COLO668 (cell line): Measurements from ENCODE around the gene ERCC6L2.

ENCODE experiments used
- DNase-seq: peaks from one replicate; lab custom pipeline; 2025; ENCODE audit not compliant: unreplicated experiment; lab: John Stamatoyannopoulos, UW

Gene ERCC6L2

DNA sequence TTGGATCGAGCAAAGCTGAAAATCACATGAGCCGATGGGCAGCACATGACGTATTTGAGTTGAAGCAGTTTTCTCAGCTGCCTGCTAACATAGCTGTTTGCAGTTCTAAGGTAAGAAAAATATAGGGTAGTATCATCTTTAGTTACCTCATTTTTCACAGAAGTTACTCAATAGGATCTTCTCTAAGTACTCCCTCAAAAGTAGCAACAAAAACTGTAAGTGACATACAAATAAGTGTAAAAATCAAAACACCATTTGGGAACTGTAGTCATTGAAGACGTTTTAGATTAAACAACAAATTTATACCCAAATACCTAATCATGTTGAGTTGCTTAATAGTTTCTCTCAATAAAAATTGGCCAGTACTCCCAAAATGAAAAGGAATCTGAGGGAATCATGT, 102.6 kb downstream of the ERCC6L2 start:
- no peak for DNase-seq

DNA sequence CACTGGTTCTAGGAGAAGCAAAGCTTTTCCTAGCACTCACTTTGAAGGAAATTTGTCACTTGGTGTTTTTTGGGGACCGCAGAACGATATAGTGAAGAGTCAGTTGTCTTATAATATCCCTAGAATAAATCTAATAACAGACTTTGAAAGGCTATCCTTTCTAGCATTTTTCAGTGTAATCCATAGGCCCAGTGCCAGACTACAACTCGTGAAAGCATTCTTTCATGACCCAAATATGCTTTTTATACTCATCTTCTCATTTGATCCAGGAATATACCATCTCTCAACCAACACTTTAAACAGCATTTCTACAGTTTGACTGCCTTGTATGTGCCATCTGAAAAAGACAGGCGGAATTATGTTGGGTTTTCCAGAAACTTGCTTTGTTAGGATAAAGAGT, 104.0 kb downstream of the ERCC6L2 start:
- DNase-seq, result no peak

DNA sequence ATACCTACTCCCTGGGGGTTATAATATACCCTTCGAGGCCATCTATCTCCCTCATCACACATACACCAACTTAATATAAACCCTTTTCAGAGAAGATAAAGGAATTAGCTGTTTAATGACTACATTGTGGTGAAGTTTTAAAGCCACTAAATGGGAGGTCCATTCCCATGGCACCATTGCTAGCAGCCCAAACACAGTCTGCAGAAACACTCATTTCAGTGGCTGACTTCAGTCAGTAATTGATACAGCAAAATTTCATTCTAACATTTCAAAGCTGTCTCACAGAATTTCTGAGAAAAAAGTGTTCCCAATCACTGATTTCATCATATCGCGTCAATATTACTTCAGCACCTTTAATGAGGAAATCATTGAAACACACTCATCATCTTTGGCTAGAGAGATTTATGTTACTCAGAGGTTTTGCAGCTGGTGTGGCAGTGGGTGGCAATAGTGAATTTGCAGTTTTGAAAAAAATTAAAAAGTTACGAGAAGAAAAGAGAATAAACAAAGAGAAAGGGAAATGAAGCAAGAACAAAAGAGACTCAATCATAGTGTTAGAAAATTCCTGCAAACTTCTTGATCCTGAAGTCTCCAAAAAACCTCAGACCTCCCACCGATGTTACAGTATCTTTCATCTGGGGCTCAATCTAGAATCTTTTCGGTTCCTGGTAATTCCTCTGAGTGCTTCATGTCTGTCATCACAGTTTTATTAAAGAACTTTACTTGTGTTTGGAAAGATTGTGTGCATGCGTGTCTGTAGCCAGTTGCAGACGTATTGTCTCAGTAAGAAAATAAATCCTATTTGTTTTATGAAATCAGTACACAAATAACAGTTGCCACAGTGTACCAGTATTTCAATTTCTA, 105.0 kb downstream of the ERCC6L2 start:
- no peak for DNase-seq

DNA sequence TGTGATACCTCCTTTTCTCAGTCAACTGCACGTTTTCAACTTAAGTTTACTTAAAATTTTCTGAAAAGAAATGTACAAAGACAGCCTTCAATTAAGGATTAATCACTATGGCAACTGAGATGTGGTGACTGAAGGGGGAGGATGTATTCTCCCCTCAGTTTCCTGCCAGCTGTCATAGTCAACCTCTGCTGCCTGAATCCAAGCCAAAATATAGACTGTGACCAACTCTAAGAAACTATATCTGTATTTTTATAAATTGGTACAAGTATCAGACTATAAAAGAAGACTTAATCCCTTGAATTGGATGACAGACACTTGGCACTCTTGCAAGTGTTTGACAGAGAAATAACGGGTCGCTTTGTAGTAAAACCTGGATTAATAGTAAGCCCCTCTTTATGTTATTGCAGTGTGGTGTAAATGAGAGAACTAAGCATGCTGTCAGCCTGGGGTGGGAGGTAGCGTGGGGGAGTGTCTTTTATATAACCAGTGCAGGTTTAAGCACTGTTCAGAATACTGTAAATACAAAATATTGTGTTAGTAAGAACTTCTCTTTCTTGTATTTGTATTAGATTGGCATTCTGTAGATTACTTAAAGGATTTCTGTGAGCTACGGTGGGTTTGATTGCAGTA, 106.4 kb downstream of the ERCC6L2 start:
- DNase-seq, result no peak

DNA sequence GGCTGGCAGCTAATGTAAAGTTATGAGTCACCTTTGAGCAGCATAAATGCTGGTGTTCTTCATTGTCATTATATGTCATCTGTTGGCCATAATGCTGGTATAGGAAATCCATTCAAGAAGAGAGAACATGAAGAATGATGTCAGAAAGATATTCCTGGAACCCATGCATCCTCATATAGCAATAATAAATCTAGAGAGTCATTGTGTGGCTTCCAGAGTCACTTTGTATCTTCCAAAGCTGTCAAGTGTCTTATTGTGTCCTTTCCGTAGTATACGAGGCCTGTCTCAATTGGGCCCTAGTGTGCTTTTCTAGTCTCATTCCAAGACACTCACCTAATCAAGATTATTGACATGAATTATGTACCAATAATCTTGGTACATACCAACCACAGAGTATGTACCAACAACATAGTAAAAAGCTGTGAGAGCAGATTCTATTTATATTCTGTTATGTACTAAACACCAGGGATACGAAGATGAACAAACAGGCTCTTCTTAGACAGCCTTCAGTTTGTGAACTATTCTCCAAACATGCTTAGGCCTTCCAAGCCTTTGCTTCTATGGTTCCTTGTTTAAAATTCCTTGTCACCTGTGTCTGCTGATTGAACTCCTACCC, 110.1 kb downstream of the ERCC6L2 start:
- DNase-seq, result no peak

DNA sequence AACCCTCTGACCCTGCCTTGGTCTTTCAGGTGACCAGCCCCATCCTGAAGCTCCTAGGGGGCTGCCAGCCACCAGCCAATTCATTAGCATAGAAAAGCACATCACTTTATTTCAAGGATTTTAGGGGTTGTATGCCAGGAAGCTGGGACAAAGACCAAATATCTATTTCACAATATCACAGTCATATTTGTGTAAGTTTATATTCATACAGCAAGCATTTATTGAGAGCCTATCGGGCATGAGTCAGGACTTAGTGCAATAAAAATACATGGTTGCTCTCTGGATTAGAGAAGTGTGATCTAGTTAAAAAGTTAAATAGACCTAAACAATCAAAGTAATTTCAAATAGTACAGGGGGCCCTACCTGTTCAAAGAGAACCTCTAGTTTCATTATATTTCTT, 113.8 kb downstream of the ERCC6L2 start:
- DNase-seq, result no peak

DNA sequence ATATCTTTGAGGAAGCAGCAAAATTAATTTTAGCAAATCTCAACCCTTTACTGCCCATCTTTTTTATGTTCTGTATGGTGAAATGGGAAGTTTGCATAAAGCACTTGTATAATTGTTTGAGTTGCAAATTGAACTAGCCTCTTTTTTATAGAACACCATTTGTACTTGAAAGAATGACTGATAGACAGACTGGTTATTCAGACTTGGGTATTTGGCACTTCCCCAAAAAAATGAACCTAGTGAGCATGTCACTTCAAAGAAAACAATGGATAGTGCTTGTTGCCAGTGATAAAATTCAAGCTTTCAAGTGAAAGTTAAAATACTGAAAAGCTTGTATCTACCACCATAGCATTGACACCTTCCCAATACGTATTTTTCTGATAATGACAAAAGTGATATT, 115.8 kb downstream of the ERCC6L2 start:
- DNase-seq, result no peak

DNA sequence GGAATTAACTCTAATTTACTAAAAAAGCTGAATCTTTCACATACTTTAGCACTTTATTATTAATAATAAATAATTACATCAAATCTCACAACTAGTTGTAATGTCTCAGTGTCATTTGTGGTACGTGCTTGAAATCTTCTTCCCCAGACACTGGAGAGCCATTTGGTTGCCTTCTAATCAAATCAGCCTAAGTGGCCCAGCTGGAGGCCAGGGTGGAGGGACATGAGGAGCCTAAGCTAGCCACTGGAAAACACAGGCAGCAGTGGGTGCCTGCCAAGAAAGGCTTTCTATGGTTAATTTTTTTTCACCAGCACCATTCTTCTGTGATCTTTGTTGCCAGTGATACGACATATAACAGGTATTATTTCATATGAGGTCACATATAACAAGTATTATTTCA, 117.0 kb downstream of the ERCC6L2 start:
- no peak for DNase-seq

DNA sequence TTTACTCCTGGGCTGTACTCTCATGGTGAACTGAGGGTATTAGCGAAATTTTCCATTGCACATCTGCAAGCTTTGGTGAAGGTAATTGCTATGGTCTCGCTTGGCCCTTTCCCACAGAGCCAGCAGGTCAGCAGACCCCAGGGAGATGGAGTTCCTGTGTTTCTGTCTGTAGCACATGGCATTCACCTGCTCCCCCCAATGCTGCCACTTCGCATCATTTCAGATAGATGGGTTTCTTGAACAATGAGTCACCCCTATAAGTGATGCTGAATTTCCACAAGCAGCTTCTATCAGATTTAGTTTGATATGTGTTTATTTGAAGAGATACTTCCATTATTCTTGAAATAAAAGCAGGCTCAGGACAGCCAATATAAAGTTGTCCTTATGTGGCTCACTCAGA, 117.8 kb downstream of the ERCC6L2 start:
- DNase-seq, result no peak

DNA sequence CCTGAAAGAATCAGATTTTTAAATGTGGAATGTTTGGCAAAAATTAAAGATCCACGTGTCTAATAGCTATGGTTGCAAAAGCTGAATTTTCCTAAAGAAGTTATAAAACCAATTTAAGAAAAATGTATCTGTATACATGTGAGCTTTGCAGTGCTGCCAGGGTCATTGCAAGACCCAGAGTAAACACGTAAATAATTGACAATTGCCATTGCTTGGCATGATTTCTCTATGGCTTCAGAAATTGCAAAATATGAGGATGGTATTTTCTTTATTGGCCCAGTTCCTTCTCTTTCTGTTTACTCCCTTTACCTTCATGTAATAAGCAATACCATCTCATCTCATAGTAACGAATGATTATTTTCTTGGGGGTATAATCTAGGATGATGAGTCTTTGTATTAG, 123.9 kb downstream of the ERCC6L2 start:
- DNase-seq, result no peak

DNA sequence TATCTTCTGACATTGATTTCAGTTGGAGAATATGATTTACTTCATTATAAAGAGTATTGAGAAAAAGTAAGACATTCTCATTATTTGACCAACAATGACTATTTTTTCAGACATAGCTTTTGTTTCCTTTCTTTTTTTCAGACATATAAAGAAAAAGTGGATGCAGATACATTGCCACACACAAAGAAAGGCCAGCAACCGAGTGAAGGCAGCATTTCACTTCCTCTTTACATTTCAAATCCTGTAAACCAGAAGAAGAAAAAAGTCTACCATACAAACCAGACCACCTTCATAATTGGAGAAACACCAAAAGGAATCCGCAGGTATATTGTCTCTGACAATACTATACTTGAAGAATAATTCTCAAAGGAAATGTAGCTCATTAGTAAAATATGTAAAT, 128.9 kb downstream of the ERCC6L2 start:
- no peak for DNase-seq

DNA sequence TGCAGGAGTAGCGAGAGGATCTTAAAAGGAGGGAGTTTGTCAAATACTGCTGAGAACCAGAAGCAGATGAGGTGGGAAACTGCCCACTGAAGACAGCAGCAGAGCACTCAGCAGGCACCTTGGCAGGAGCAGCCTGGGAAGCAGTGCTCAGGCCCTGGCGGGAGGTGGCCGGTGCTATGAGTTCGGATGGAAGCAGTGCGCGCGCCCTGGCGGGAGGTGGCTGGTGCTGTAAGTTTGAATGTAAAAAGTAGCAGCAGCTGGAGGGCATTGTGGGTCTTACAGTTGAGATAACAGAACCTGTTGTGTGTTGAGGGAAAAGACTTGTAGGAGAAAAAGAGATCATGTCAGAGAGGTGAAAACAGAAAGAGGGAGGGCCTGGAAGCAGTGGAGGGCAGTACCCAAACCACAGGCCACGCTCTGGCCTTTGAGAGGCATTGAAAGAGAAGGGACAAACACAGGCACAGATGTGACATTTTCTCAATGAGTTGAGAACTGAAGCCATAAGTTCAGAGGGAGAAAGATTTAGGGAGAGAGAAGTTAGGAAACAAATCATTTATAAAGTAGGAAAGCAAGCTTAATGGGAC, 130.9 kb downstream of the ERCC6L2 start:
- no peak for DNase-seq

DNA sequence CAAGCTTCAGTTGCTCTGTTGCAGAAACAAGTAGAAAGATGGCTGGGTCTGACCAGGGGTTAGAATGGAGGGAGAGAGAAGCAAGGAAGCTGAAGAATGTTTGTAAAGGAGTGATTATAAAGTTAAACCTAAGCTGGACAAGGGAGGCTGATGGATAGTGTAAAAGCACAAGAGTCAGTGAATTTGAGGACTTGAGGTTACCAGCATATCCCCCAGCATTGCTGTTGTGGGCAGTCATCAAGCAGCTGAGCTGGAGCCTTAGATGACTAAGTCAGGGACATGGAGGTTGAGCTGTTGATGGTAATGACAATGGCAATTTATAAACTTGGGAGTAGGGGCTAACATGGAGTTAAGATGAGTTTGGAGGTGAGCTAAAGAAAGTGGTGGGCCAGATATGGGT, 131.5 kb downstream of the ERCC6L2 start:
- DNase-seq, result no peak

DNA sequence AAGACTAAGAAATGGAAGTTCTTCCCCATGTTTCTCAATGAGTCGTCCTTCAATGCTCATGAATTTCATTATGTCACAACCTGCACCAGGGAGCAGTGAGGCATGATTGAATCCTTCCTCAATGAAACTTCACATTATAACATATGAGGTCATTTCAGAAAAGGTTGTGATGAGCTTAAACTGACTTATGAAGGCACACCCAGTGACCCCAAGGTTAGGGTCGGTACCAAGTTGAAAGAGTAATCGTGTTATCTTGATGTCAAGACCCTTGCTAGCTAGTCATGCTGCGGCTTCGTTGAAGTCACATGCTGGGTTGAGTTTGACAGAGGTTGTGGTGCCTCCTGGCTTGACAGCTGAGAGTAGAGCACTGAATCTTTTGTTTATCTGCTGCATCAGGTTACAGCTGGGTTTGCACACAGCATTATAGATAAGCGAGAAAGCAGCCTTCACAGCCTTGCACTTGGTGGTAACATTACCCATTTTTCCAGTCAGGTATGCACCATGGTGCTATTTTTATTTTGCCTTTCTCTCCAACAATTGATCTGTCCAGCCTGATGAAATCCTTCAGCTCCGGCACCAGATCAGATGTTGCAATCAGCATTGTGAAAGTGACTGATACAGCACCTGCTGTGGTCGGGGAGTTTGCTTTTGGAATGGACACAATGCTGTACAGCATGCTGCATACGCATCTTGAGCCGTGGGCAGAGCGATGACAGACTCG, 133.2 kb downstream of the ERCC6L2 start:
- peak; percentile 64 for DNase-seq

DNA sequence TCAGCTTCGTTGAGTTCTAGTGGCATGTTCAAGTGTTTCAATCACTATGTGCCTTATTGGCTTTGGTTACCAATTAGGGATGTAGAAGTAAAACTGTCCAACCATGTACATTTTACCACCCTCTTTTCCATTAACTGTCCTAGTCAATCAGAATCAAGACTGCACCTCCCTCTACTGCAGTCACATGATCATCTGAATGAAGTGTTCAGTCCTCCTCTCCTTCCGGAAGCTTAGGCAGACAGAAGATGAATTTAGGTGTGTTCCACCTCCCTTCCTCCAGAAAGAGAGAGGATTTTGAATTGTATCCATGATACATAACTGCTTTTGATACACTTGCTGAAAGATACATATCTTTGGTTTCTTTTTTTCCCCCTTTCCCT, 133.7 kb downstream of the ERCC6L2 start:
- no peak for DNase-seq

DNA sequence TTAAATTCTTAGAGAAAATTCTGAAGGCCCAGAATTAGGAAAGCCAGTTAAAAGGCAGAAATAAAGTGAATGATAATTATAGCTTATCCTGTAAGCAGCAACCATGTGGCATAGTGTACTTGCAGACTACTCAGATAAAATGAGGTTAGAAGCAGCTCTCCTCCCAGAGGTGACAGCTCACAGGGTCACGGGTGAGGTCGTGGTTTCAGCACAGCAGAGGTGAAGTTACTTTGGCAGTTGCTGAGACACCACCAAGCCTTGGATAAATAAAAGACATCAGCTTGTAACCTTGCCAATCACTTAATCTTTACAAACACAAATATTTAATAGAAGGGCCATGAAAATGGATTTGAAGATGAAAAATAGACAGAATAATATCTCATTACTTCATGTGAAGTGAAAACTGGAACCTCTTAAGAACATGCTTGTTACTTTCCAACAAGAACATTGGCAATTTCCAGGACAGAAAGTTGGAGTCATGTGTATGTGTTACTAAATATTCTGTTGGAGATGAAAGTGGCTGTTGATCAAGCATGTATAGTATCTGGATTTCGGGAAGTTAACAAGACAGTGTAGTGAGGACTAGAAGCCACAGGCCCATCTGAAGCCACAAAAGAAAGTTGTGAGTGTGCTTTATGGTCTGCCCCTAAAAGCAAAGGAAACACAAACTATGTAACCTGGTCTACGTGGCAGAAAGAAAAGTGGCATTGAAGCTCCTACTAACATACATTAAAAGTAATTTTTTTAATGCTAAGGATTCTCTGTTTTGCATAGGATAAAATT, 134.4 kb downstream of the ERCC6L2 start:
- no peak for DNase-seq

DNA sequence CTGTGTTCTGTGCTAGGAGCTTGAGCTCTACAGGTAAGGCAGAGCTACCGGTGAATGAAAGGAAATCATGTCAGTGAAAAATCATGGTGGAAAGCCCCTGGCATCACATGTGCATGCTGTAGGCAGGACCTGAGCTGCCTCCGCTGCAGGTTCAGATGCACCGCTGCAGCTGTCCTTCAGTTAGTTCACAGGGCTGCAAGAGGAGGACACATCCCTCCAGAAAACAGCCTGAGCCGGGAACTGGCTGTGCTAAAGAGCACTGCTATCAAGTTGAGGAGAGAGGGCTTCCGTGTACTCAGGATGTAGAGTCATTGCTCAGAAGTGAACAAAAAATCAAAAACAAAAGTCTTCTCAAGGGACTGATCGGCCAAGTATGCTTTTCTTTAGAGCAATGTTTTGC, 138.6 kb downstream of the ERCC6L2 start:
- no peak for DNase-seq

DNA sequence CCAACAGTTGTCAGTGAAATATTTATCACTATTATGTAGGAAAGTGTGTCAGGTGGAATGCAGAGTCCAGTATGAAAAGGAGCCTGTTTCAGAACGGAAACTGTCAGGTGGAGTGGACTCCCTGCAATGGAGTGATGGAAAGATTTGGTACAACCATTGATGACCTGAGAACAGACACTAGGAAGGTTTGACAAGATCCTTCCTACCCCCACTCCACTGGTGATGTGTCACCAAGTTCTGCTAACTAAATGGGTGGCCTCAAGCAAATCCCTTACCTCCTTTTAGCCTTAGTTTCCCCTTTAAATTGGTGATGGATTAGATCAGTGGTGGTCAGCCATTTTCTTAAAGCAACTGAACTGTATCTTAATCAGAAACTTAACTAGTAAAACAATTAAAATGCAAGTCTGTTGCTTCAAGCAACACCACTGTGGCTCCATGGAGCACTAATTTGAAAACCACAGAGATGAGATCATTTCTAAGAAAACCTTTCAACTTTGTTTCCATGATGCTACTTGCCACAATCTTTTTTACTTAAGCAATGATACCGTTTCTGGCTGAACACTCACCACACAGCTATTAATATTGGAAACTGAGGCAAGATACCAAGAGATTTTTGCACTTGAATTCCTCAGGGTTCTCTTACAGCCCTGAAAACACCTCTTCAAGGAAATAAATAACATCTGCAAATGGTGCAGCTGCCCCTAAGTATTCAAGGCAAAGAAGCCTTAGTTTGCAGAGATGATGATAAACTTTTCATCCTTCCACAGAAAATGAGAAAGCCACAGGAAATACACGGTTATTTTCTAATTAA, 140.6 kb downstream of the ERCC6L2 start:
- DNase-seq, result no peak
